ENCODE results near the gene ARMC2.

ARMC2 gene

GRCh38 chr6:108800427-108800864 is 47.8 kb upstream of the ARMC2 start:
- TF ChIP-seq TAF1 (IDR thresholded peaks at IDR 0.05; ENCODE audit: borderline replicate concordance, insufficient read depth, low read length) (no peak), POLR2AphosphoS5 (IDR thresholded peaks at IDR 0.05; ENCODE audit: low read depth, low read length) (no peak), FOXP2 (optimal IDR thresholded peaks at IDR 0.05; ENCODE audit: borderline replicate concordance, extremely low read depth, extremely low read length, insufficient read depth) (no peak), REST (IDR thresholded peaks at IDR 0.05; ENCODE audit: insufficient read depth in 1 of 2, low read depth in 2 of 2, low read length in 2 of 2) (no peak), SIN3A (IDR thresholded peaks at IDR 0.05; ENCODE audit: borderline replicate concordance, insufficient read depth, low read length) (no peak)

GRCh38 chr6:108801366-108801765 is 46.9 kb upstream of the ARMC2 start:
- TF ChIP-seq SIN3A (IDR thresholded peaks at IDR 0.05; ENCODE audit: borderline replicate concordance, insufficient read depth, low read length): no peak
- no peak for TF ChIP-seq REST (IDR thresholded peaks at IDR 0.05; ENCODE audit: insufficient read depth in 1 of 2, low read depth in 2 of 2, low read length in 2 of 2)
- no peak for TF ChIP-seq POLR2AphosphoS5 (IDR thresholded peaks at IDR 0.05; ENCODE audit: low read depth, low read length)

- TF ChIP-seq REST (IDR thresholded peaks at IDR 0.05; ENCODE audit: insufficient read depth in 1 of 2, low read depth in 2 of 2, low read length in 2 of 2) (no peak), TAF1 (IDR thresholded peaks at IDR 0.05; ENCODE audit: borderline replicate concordance, insufficient read depth, low read length) (no peak), SIN3A (IDR thresholded peaks at IDR 0.05; ENCODE audit: borderline replicate concordance, insufficient read depth, low read length) (no peak), POLR2AphosphoS5 (IDR thresholded peaks at IDR 0.05; ENCODE audit: low read depth, low read length) (no peak), FOXP2 (optimal IDR thresholded peaks at IDR 0.05; ENCODE audit: borderline replicate concordance, extremely low read depth, extremely low read length, insufficient read depth) (no peak)
These were observed 44.2 kb upstream of the ARMC2 start for GRCh38 chr6:108803982-108804490.

DNA sequence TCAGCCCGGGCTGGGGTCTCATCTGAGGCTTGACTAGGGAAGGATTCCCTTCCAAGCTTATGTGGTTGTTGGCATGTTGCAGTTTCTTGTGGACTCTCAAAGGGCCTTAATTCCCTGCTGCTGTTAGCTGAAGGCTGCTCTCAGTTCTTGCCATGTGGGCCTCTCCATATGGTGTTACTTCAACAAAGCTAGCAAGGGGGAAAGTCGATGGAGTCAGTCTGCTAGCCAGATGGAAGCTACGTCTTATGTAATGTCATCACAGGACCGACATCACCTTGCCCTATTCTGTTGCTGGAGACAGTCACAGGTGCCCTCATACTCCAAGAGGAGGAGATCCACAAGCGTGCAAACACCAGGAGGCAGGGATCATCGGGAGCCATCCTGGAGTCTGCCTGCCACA is 43.3 kb upstream of the ARMC2 start:
- TF ChIP-seq REST (IDR thresholded peaks at IDR 0.05; ENCODE audit: insufficient read depth in 1 of 2, low read depth in 2 of 2, low read length in 2 of 2) (no peak), FOXP2 (optimal IDR thresholded peaks at IDR 0.05; ENCODE audit: borderline replicate concordance, extremely low read depth, extremely low read length, insufficient read depth) (no peak), POLR2AphosphoS5 (IDR thresholded peaks at IDR 0.05; ENCODE audit: low read depth, low read length) (no peak), TAF1 (IDR thresholded peaks at IDR 0.05; ENCODE audit: borderline replicate concordance, insufficient read depth, low read length) (no peak), SIN3A (IDR thresholded peaks at IDR 0.05; ENCODE audit: borderline replicate concordance, insufficient read depth, low read length) (no peak)

GRCh38 chr6:108805611-108806167 is 42.5 kb upstream of the ARMC2 start:
- no peak for TF ChIP-seq SIN3A (IDR thresholded peaks at IDR 0.05; ENCODE audit: borderline replicate concordance, insufficient read depth, low read length)
- TF ChIP-seq FOXP2 (optimal IDR thresholded peaks at IDR 0.05; ENCODE audit: borderline replicate concordance, extremely low read depth, extremely low read length, insufficient read depth): no peak
- TF ChIP-seq TAF1 (IDR thresholded peaks at IDR 0.05; ENCODE audit: borderline replicate concordance, insufficient read depth, low read length): no peak
- no peak for TF ChIP-seq REST (IDR thresholded peaks at IDR 0.05; ENCODE audit: insufficient read depth in 1 of 2, low read depth in 2 of 2, low read length in 2 of 2)
- no peak for TF ChIP-seq POLR2AphosphoS5 (IDR thresholded peaks at IDR 0.05; ENCODE audit: low read depth, low read length)
